NCI-H1105 (cell line): Measurements from ENCODE around the gene NOC2L.

Source experiments
- DNase-seq: peaks from one replicate; lab custom pipeline; 2025; lab: John Stamatoyannopoulos, UW

Gene NOC2L

GRCh38 chr1:974687-975328, 15.8 kb upstream of the NOC2L start:
- no peak for DNase-seq

DNA sequence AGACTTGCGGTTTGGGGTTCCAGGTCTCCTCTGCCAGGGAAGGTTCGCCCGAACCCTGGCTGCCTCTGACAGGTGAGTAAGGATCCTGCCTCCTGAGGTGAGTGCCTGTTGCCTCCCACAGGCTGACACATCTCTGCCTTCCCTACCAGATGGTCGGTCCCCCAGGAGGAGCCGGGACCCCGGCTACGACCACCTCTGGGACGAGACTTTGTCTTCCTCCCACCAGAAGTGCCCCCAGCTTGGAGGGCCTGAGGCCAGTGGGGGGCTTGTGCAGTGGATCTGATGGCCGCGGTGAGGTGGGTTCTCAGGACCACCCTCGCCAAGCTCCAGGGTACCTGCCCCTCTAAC, 15.2 kb upstream of the NOC2L start:
- DNase-seq = no peak

DNA sequence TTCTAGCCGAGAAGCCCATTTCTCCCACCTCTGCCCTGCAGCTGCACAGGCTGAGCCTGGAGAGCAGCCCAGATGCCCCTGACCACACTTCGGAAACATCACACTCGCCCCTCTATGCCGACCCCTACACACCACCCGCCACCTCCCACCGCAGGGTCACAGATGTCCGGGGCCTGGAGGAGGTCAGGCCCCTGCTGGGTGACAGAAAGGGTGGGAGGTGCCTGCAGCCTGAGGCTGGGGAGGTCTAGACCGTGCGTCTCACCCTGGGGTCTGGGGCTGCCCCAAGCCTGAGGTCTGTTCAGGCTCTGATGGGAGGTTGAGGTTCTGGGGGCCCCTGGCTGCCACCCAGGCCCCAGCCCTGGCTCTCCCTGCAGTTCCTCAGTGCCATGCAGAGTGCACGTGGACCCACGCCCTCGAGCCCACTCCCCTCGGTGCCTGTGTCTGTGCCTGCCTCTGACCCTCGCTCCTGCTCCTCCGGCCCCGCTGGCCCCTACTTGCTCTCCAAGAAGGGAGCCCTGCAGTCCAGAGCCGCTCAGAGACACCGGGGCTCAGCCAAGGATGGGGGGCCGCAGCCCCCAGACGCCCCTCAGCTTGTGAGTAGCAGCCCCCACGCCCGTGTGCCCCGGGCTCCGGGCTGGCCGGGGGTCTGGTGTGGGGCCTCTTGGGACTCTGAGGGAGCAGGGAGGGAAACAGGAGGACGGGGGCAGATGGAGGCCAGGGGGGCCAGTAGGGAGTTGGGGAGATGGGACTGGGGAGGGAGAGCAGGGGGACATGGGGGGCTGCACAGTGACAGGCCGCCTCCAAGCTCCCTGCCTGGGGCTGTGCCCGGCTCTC, 14.6 kb upstream of the NOC2L start:
- DNase-seq = no peak

DNA sequence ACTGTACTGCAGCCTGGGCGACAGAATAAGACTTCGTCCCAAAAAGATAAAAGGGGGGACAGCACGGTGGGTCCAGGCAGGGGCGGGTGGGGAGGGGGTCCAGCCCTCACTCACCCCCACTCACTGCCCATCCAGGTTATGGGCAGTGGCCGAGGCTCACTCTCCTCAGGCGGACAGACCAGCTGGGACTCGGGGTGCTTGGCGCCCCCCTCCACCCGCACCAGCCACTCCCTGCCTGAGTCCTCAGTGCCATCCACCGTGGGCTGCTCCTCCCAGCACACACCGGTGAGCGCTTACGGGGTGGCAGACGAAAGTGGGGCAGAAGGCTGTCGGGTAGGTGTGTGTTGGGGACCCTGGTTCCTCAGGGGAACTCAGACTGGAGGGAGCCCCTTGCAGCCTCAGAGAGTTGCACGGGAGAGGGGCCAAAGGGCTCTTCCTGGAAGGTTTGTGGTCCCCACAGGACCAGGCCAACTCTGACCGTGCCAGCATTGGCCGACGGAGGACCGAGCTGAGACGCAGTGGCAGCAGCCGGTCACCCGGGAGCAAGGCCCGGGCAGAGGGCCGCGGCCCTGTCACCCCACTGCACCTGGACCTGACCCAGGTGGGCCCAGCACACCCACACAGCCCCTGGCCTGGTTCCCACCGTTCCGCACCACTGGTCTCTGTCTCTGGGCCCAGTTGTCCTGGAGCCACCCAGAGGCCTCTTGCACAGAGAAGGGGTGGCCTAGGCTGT, 13.8 kb upstream of the NOC2L start:
- no peak for DNase-seq

DNA sequence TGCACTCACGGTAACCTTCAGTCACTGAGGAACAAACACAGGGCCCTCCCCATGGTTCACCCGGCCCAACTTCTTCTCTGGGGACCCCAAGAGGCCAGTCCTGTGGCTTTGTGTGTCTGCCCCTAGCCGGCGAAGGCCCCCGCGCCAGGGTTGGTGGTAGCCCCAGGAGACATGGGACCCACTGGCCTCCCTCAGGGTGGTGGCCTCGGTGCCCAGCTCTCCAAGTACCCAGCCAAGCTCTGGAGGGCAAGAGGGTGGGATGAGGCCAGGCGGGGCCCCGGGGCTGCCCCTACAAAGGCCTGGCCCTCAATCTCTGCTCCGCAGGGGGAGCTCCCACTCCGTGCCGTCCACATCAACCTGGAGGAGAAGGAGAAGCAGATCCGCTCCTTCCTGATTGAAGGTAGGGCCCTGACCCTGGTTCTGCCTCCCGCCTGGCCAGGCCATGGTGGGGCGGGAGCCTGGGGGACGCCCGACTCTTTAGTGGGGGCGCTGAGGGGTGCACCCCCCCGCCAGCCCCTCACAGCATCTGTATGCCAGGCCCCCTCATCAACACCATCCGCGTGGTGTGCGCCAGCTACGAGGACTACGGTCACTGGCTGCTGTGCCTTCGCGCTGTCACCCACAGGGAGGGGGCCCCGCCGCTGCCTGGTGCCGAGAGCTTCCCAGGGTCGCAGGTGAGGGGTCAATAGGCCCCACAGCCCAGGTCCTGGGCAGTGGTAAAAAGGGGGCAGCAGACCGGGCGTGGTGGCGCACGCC, 12.9 kb upstream of the NOC2L start:
- DNase-seq = no peak

GRCh38 chr1:970973-971730, 12.1 kb upstream of the NOC2L start:
- DNase-seq = no peak

- DNase-seq = no peak
Measured at GRCh38 chr1:970242-970972, 11.4 kb upstream of the NOC2L start.

DNA sequence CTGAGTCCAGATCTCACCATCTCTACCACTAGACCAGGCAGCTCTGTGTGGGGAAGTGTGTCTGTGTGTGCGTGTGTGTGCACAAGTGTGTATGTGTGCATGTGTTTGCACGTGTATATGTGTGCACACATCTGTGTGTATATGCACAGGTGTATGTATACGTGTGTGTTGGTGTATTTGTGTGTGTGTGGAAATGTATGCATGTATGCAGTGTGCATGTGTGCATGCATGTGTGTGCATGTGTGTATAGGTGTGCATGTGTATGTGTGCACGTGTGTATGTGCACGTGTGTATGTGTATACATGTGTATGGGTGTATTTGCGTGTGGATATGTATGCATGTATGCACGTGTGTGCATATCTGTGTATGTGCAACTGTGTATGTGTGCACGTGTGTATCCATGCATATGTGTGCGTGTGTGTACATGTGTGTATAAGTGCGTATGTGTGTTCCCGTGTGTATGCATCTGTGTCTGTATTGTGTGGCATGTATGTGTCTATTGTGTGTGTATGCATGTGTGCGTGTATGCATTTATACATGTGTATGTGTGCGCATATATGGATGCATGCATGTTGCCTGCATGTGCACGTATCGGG, 10.3 kb upstream of the NOC2L start:
- no peak for DNase-seq

DNA sequence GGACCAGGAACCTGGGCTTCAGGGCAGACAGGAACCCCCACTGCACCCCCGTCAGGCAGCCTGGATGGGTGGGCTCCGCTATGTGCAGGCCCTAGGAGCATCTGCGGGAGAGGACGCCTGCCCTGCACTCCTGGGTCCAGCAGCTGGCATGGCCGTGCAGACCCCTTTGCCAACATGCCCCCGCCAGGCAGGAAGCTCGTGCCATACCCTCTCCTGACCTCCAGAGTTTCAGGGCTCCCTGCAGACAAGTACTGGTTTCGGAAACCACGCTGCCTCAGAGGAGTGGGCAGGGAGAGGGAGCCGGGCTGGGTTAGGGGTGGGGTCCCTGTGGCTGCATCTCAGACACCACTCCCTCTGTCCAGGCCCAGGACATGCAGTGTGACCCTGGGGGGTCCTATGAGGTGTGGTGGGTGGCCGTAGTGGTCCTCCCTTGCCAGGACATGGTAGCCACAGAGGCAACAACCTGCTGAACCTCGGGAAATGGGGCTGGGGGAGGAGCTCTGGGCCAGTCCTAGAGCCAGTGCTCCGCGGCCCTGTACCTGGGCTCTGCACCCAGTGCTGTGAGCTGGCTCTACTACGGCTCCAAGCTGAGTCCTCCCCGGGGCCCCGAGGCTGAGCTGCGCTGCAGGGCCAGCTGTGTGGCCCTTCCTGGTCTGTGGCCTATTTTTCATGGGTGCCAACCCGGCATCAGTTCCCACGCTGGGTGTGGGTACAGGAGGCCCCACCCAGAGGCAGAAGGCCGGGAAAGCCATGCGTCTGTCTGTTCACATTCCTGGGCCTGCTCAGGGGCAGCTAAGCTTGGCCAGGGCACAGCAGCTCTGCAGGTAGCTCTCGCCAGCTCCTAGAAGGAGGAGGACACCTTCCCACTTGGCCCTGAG, 8.6 kb upstream of the NOC2L start:
- no peak for DNase-seq

DNA sequence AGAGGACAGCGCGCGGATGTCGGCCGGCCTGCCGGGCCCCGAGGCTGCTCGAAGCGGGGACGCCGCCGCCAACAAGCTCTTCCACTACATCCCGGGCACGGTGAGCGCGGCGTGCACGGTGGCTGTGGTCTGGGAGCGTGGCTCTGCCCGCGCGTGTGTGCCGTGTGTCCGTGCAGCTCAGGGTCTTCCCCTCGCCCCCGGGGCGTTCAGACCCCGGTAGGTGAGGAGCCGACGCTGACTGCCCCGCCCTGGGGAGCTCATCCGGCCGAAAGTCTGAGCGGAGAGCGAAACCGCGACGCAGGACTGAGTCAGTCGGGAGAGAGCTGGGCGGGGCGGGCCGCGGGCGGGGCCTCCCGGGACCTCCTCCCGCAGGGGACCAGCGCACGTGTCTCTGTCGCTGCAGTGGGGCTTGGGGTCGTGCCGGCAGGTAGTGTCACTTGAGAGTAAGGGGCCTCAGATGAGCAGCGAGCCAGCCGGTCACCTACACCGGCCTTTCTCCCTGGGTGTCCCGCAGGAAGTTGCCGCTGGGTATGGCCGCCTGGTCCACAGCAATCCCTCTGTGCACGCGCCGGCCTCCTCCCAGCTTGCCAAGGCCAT, 7.7 kb upstream of the NOC2L start:
- DNase-seq = no peak

GRCh38 chr1:966135-966703, 7.2 kb upstream of the NOC2L start, which contains the start of gene PLEKHN1:
TSS of gene PLEKHN1 (plus strand) at chr1:966482. CDS start at chr1:966532, 50 bp downstream.
- no peak for DNase-seq

DNA sequence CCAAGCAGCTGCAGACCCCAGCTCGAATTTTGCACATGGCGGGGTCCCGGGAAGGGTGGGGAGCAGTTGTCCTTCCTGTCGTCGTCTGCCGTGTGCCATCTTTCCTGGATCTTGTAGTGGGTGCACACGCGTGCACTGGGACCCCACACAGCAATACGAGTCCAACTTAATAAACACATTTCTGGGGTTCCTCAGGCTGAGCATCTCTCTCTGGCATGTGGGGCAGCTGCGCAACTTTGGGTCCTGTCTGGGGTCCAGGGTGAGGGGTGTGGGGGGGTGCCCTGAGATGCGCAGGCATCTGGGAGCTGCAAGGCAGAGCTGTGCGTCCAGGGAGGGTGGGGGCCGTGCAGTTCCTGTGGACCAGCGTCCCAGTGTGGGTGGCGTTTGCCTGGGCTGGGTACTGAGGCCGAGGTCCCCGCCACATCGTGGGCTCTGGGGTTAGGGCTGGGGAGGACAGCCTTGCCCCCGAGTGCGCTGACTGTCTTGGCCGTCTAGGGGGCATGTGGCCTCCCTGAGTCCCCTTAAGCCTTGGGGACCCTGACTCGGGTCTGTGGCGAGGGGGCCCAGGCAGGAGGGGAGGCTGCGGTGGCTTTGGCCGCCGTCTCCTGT, 6.6 kb upstream of the NOC2L start:
- no peak for DNase-seq

GRCh38 chr1:964691-965525, 5.9 kb upstream of the NOC2L start:
- no peak for DNase-seq

DNA sequence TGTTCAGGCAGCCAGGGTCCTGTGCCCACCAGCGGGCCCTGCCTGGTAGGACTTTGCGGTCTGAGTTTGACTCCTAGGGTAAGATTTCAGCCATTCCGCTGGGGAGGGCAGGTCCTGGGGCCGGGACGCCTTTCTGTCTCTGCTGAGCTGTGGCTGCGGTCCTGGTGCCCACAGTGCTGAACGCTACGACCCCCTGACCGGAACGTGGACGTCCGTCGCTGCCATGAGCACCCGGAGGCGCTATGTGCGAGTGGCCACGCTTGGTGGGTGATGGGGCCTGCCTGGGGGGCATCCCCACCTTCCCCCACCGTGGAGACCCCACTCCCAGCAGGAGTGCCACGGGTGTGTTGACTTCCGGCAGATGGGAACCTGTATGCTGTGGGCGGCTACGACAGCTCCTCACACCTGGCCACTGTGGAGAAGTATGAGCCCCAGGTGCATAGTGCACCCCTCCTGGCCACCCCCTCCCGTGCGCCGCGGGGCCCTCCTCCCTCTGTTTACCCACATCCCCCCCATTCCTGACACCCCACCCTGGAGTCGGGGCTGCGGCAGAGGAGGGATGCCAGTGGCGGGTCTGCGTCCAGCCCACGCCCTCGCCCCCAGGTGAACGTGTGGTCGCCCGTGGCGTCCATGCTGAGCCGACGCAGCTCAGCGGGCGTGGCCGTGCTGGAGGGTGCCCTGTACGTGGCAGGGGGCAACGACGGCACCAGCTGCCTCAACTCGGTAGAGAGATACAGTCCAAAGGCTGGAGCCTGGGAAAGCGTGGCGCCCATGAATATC, 4.9 kb upstream of the NOC2L start:
- DNase-seq = no peak

DNA sequence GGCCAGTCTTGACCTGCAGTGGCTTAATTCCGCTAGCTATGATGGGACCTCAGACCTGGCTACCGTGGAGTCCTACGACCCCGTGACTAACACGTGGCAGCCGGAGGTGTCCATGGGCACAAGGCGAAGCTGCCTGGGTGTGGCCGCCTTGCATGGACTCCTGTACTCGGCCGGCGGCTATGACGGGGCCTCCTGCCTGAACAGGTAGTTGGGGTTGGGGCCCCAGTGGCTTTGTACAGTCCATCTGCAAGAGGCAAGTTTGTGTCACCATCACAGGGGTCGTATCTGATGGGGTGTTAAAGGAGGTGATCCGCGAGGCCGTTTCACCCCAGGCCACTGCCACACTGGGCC, 4.2 kb upstream of the NOC2L start:
- no peak for DNase-seq
